Measurements from ENCODE around the gene IRAK1. TPM values are rescaled to one million over a fixed set of nuclear protein-coding genes. Genes with fewer than 3 reads are reported as not detected.
A peak's percentile ranks its signal among the peaks of the same experiment; 100 is the strongest.

Gene IRAK1
- total RNA-seq, 2 donors from 2014 or later, result 75.3 to 92.5 TPM

- H3K4me1 Mint-ChIP-seq, result peaks cover 11% of the 10 kb centered on the region
- H3K27ac Mint-ChIP-seq, result peak overlapping the region; percentile 94
- H3K9me3 ChIP-seq (ENCODE audit: control insufficient read depth, low read length, poor library complexity, severe bottlenecking), result no peaks in the 10 kb centered on the region
- no peaks in the 10 kb centered on the region for H3K27me3 Mint-ChIP-seq
- ATAC-seq (no peak), DNase-seq (no peak)
- H3K36me3 Mint-ChIP-seq (ENCODE audit: low read depth), result peaks cover 2% of the 10 kb centered on the region
- peak overlapping the region; percentile 99 for H3K4me3 Mint-ChIP-seq
Observed at GRCh38 chrX:153966841-153967535, 52.7 kb downstream of the IRAK1 start.

DNA sequence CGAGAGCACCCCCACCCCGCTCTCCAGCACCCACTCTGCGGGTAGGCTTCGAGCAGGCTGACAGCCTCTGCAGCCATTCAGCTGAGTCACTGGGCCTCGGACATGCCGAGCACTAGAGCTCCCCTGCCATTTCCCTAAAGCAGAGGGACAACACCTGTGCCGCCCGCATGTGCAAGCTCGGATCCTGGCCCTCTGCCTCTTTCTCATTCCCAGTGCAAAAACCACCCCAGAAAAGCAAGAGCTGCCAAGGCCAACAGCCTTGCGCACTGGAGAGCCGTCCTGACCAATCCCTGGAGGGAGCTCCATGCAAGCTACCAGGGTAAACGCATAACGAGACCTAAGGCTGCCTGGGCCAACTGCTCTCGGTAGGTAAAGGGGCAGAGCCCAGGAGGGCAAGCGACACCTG lies 53.4 kb downstream of the IRAK1 start:
- no peak for ATAC-seq
- DNase-seq, result no peak
- H3K27ac Mint-ChIP-seq, result peak overlapping the region; percentile 94
- H3K36me3 Mint-ChIP-seq (ENCODE audit: low read depth), result no peaks in the 10 kb centered on the region
- H3K4me1 Mint-ChIP-seq, result peaks cover 11% of the 10 kb centered on the region
- no peaks in the 10 kb centered on the region for H3K27me3 Mint-ChIP-seq
- peak overlapping the region; percentile 99 for H3K4me3 Mint-ChIP-seq
- no peaks in the 10 kb centered on the region for H3K9me3 ChIP-seq (ENCODE audit: control insufficient read depth, low read length, poor library complexity, severe bottlenecking)

GRCh38 chrX:153965406-153965805 lies 54.3 kb downstream of the IRAK1 start:
- H3K4me1 Mint-ChIP-seq, result peaks cover 11% of the 10 kb centered on the region
- peak overlapping the region; percentile 99 for H3K4me3 Mint-ChIP-seq
- no peak for DNase-seq
- no peaks in the 10 kb centered on the region for H3K27me3 Mint-ChIP-seq
- H3K27ac Mint-ChIP-seq, result peak overlapping the region; percentile 94
- no peaks in the 10 kb centered on the region for H3K9me3 ChIP-seq (ENCODE audit: control insufficient read depth, low read length, poor library complexity, severe bottlenecking)
- ATAC-seq, result no peak
- H3K36me3 Mint-ChIP-seq (ENCODE audit: low read depth), result no peaks in the 10 kb centered on the region

- H3K27me3 Mint-ChIP-seq, result no peaks in the 10 kb centered on the region
- no peak overlapping the region for H3K27ac Mint-ChIP-seq
- no peak overlapping the region for H3K4me3 Mint-ChIP-seq
- no peaks in the 10 kb centered on the region for H3K9me3 ChIP-seq (ENCODE audit: control insufficient read depth, low read length, poor library complexity, severe bottlenecking)
- H3K36me3 Mint-ChIP-seq (ENCODE audit: low read depth), result no peaks in the 10 kb centered on the region
- DNase-seq (no peak), ATAC-seq (no peak)
- peaks cover 11% of the 10 kb centered on the region for H3K4me1 Mint-ChIP-seq
Observed at GRCh38 chrX:153964105-153964504, 55.6 kb downstream of the IRAK1 start.

DNA sequence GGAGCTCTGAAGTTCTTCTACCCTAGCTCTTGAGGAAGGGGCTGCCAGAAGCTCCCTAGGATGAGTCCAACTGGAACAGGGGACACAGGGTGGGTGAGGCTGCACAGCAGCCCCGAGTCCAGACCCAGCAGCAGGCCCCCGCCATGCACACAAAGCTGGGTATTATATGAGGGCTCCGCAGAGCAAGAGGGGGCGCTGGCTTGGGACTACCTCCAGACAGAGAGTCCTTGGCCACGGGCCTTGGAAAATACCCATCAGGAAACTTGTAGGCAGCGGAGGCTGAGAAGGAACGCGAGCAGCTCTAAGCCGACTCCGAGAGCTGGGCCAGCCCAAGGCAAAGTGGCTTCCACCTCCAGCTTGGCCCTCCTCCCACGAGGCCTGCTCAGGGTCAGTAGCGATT lies 56.2 kb downstream of the IRAK1 start:
- H3K9me3 ChIP-seq (ENCODE audit: control insufficient read depth, low read length, poor library complexity, severe bottlenecking), result no peaks in the 10 kb centered on the region
- no peaks in the 10 kb centered on the region for H3K36me3 Mint-ChIP-seq (ENCODE audit: low read depth)
- no peak overlapping the region for H3K4me3 Mint-ChIP-seq
- no peaks in the 10 kb centered on the region for H3K27me3 Mint-ChIP-seq
- DNase-seq (no peak), ATAC-seq (no peak)
- no peak overlapping the region for H3K27ac Mint-ChIP-seq
- H3K4me1 Mint-ChIP-seq, result peaks cover 11% of the 10 kb centered on the region

DNA sequence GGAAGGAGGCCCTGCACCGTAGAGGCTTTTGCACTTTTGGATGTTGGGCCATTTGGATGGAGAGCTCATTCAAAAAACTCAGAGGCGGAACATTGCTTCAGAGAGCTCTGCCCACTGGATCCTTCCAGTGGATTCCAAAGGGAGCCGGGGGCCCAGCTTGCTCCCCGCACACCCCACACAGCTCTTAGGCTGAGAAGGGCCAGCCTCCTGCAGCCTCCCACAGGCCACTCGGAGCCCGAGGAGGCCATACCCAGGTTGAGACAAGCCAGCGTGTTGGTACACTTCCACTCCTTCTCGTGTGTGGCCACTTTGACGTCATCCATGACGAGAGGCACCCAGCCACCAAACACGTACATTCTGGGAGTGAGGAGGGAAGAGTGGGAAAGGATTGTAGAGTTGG lies 58.4 kb downstream of the IRAK1 start:
- DNase-seq (no peak), ATAC-seq (no peak)
- Mint-ChIP-seq H3K4me3 (no peak overlapping the region), H3K27ac (peak overlapping the region; percentile 67), H3K36me3 (ENCODE audit: low read depth) (no peaks in the 10 kb centered on the region), H3K4me1 (no peaks in the 10 kb centered on the region), H3K27me3 (no peaks in the 10 kb centered on the region)
- H3K9me3 ChIP-seq (ENCODE audit: control insufficient read depth, low read length, poor library complexity, severe bottlenecking), result no peaks in the 10 kb centered on the region

- no peak for DNase-seq
Observed at GRCh38 chrX:153960786-153961185, 58.9 kb downstream of the IRAK1 start.

More at GRCh38 chrX:153960786-153961185, 58.9 kb downstream of the IRAK1 start:
- ATAC-seq, result no peak
- H3K9me3 ChIP-seq (ENCODE audit: control insufficient read depth, low read length, poor library complexity, severe bottlenecking), result no peaks in the 10 kb centered on the region
- H3K27me3 Mint-ChIP-seq, result no peaks in the 10 kb centered on the region
- H3K27ac Mint-ChIP-seq, result peak overlapping the region; percentile 67
- H3K4me3 Mint-ChIP-seq, result no peak overlapping the region
- no peaks in the 10 kb centered on the region for H3K36me3 Mint-ChIP-seq (ENCODE audit: low read depth)
- H3K4me1 Mint-ChIP-seq, result no peaks in the 10 kb centered on the region

Other genes with a start within 250 kb of the IRAK1 start
- gene SRPK3, start 238.9 kb downstream of the IRAK1 start, total RNA-seq, result not detected
- gene IDH3G, start 225.5 kb downstream of the IRAK1 start, total RNA-seq, result 10 to 100 TPM; 46.4 to 52.4 TPM
- 100 to 1,000 TPM; 204 to 212 TPM for gene SSR4, start 225.2 kb downstream of the IRAK1 start, total RNA-seq
- gene PDZD4, start 189.4 kb downstream of the IRAK1 start, total RNA-seq, result 10 to 100 TPM; 31.1 to 45.6 TPM
- gene L1CAM, start 133.7 kb downstream of the IRAK1 start, total RNA-seq, result 1 to 10 TPM; 2.3 to 3.9 TPM
- gene AVPR2, start 115.2 kb downstream of the IRAK1 start, total RNA-seq, result not detected
- 100 to 1,000 TPM; 374 to 404 TPM for gene ARHGAP4, start 93.6 kb downstream of the IRAK1 start, total RNA-seq
- 10 to 100 TPM; 42.8 to 48.5 TPM for gene NAA10, start 84.9 kb downstream of the IRAK1 start, total RNA-seq
- 10 to 100 TPM in 1 of 2 donors, 1 to 10 TPM in 1; 8.8 to 11.5 TPM for gene RENBP, start 75.3 kb downstream of the IRAK1 start, total RNA-seq
- gene HCFC1, start 48.1 kb downstream of the IRAK1 start, total RNA-seq, result 10 to 100 TPM; 65.7 to 65.8 TPM
- 1 to 10 TPM; 2.4 to 3.0 TPM for gene TMEM187, start 47.1 kb downstream of the IRAK1 start, total RNA-seq
- 100 to 1,000 TPM; 148 to 160 TPM for gene MECP2, start 77.8 kb upstream of the IRAK1 start, total RNA-seq
- gene OPN1LW, start 124.3 kb upstream of the IRAK1 start, total RNA-seq, result not detected
- not detected for gene OPN1MW, start 162.7 kb upstream of the IRAK1 start, total RNA-seq
- not detected for gene OPN1MW2, start 199.9 kb upstream of the IRAK1 start, total RNA-seq
- not detected for gene OPN1MW3, start 237.7 kb upstream of the IRAK1 start, total RNA-seq